ENCODE results near the gene CYP2U1.
"Not testable (repeated sequence)": the region's sequence is repeated elsewhere in the genome, so short reads cannot be mapped to it uniquely, and the experiment has no call there.

Gene CYP2U1

GRCh38 chr4:107930821-107931774 is at the start of gene CYP2U1:
CYP2U1 (plus strand) TSS chr4:107931549; CDS start chr4:107931644, 95 bp downstream.
- DNase-seq (ENCODE audit: low read depth) = peak; percentile 71

- no peak for DNase-seq (ENCODE audit: low read depth)
These were observed 45.5 kb upstream of the CYP2U1 start for GRCh38 chr4:107885865-107886264.

- no peak for DNase-seq (ENCODE audit: low read depth)
These were observed 43.1 kb upstream of the CYP2U1 start for GRCh38 chr4:107888237-107888636.

GRCh38 chr4:107890779-107891178 is 40.6 kb upstream of the CYP2U1 start:
- no peak for DNase-seq (ENCODE audit: low read depth)

GRCh38 chr4:107891299-107891698 is 40.0 kb upstream of the CYP2U1 start:
- DNase-seq (ENCODE audit: low read depth) = no peak

GRCh38 chr4:107893171-107894137 is 37.9 kb upstream of the CYP2U1 start:
- DNase-seq (ENCODE audit: low read depth) = peak; percentile 34

GRCh38 chr4:107894138-107894603 is 37.2 kb upstream of the CYP2U1 start:
- DNase-seq (ENCODE audit: low read depth) = no peak

GRCh38 chr4:107896158-107896645 is 35.1 kb upstream of the CYP2U1 start:
- peak; percentile 99 for DNase-seq (ENCODE audit: low read depth)

- peak; percentile 54 for DNase-seq (ENCODE audit: low read depth)
These were observed 34.7 kb upstream of the CYP2U1 start for GRCh38 chr4:107896646-107897045.

GRCh38 chr4:107897823-107898222 is 33.5 kb upstream of the CYP2U1 start:
- DNase-seq (ENCODE audit: low read depth) = peak; percentile 9

- DNase-seq (ENCODE audit: low read depth) = no peak
These were observed 31.3 kb upstream of the CYP2U1 start for GRCh38 chr4:107900067-107900466.

- DNase-seq (ENCODE audit: low read depth) = peak; percentile 72
These were observed 30.8 kb upstream of the CYP2U1 start for GRCh38 chr4:107900508-107900907.

GRCh38 chr4:107901213-107901934 is 30.0 kb upstream of the CYP2U1 start:
- DNase-seq (ENCODE audit: low read depth) = peak; percentile 67

- DNase-seq (ENCODE audit: low read depth) = no peak
These were observed 28.6 kb upstream of the CYP2U1 start for GRCh38 chr4:107902715-107903114.

- not testable (repeated sequence) for DNase-seq (ENCODE audit: low read depth)
These were observed 26.3 kb upstream of the CYP2U1 start for GRCh38 chr4:107905082-107905481.

GRCh38 chr4:107906458-107907100 is 24.8 kb upstream of the CYP2U1 start:
- no peak for DNase-seq (ENCODE audit: low read depth)

GRCh38 chr4:107908377-107908776 is 23.0 kb upstream of the CYP2U1 start:
- DNase-seq (ENCODE audit: low read depth) = no peak

GRCh38 chr4:107913283-107913899 is 18.0 kb upstream of the CYP2U1 start:
- peak; percentile 76 for DNase-seq (ENCODE audit: low read depth)

- DNase-seq (ENCODE audit: low read depth) = no peak
These were observed 16.1 kb upstream of the CYP2U1 start for GRCh38 chr4:107915220-107915619.

GRCh38 chr4:107916623-107917022 is 14.7 kb upstream of the CYP2U1 start:
- DNase-seq (ENCODE audit: low read depth) = no peak
